SJCRH30 (cell line): Measurements from ENCODE around the gene SLC5A2. TPM values are rescaled to one million over a fixed set of nuclear protein-coding genes. Genes with fewer than 3 reads are reported as not detected.
"Not testable (repeated sequence)": the region's sequence is repeated elsewhere in the genome, so short reads cannot be mapped to it uniquely, and the experiment has no call there.

Experiments used
- DNase-seq, 2 experiments: peaks; one replicate each; pipeline ENCODE4 v3.0.0-alpha.2; 2015 to 2020
- H3K27ac ChIP-seq: fragments of 250-450 bp; sonication (Bioruptor Pico); 2 replicates; pipeline ENCODE4 v1.5.1; 2020; ENCODE audit warnings: mild to moderate bottlenecking, moderate library complexity
- H3K27me3 ChIP-seq: fragments of 250-450 bp; sonication (Bioruptor Pico); 2 replicates; pipeline ENCODE4 v1.5.1; 2020; ENCODE audit warnings: mild to moderate bottlenecking, moderate library complexity
- H3K36me3 ChIP-seq: fragments of 250-450 bp; sonication (Bioruptor Pico); 2 replicates; pipeline ENCODE4 v1.5.1; 2020; ENCODE audit warnings: mild to moderate bottlenecking, moderate library complexity
- H3K4me1 ChIP-seq: fragments of 250-450 bp; sonication (Bioruptor Pico); 2 replicates; pipeline ENCODE4 v1.5.1; 2020; ENCODE audit warnings: mild to moderate bottlenecking, moderate library complexity
- H3K4me3 ChIP-seq: fragments of 250-450 bp; sonication (Bioruptor Pico); 2 replicates; pipeline ENCODE4 v1.5.1; 2020; ENCODE audit warnings: mild to moderate bottlenecking, moderate library complexity
- H3K9me3 ChIP-seq: fragments of 250-450 bp; sonication (Bioruptor Pico); replicated peaks from 2 replicates; pipeline ENCODE4 v1.5.1; 2020; ENCODE audit warnings: mild to moderate bottlenecking, moderate library complexity
- total RNA-seq: library from RNA; depleted of rRNA; stranded (reverse); fragments of >200 nt; shearing (Covaris generic); gene quantifications from 2 replicates; pipeline ENCODE4 v1.2.3, GENCODE V29; 2014

SLC5A2 gene
- total RNA-seq, 1 experiment from 2014 or later: 0.04 TPM

DNA sequence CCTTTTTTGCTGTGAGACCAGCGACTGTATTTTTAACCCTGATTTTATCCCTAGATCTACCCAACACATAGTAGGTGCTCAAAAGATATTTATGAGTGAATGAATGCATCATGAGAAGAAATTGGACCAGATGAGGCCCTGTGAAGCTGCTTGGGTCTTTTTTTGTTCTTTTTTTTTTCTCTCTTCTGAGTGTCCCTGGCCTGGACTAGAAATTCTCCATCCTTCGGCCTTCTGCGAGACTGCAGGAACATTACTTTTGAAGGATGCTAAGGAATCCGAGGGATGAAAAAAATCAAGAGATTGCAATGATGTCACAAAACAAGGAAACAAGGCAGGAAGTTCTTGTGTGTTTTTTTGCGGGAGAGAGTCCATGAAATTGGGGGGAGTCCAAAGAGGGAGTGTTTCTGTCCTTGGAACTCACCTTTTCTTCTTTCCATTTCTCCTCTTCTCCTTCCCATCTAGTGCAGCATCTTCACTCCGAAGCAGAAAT is 25.8 kb downstream of the SLC5A2 start:
- no peak for DNase-seq
- H3K27ac ChIP-seq: peak overlapping the region; percentile 96
- peaks cover 3% of the 10 kb centered on the region; the same call in 1 of the 2 replicates for H3K36me3 ChIP-seq
- no peaks in the 10 kb centered on the region for H3K4me1 ChIP-seq
- H3K27me3 ChIP-seq: no peaks in the 10 kb centered on the region
- peak overlapping the region; percentile 100 for H3K4me3 ChIP-seq
- no peaks in the 10 kb centered on the region for H3K9me3 ChIP-seq

DNA sequence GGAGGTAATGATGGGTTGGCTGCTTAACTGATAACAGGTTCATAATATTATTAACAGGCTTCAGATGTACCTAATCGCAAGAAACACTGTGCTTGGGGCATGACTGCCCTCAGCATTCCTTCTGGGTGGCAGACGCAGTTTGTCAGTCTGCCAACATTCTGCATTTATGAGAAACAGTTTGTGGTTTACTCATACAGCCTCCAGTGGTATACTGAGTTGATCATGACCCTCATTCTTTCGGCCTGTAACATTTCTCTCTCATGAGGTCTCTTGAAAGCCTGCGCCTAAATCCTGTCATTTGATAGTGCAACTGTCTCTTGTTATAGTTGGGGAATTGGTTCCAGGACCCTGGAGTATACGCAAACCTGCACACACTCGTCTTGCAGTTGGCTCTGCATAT is 30.2 kb downstream of the SLC5A2 start:
- no peak overlapping the region for H3K4me3 ChIP-seq
- DNase-seq: peak; percentile 30 to 46
- H3K9me3 ChIP-seq: no peaks in the 10 kb centered on the region
- no peak overlapping the region for H3K27ac ChIP-seq
- H3K27me3 ChIP-seq: no peaks in the 10 kb centered on the region
- H3K36me3 ChIP-seq: 0 out of 2 replicates have a peak, but pooled peaks cover under 1% of the 10 kb centered on the region
- H3K4me1 ChIP-seq: no peaks in the 10 kb centered on the region

DNA sequence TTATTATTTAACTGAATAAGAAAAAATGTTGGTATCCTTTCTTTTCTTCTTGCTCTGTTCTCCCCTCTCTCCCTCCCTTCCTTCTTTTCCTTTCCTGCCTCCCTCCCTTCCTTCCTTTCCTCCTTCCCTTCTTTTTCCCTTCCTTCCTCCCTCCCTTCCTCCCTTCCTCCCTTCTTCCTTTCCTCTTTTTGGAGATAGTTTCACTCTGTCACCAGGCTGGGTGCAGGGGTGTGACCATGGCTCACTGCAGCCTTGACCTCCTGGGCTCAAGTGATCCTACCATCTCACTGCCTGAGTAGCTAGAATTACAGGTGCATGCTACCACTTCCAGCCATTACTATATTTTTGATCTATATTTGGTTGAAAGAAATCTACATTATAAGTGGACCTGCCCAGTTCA is 31.0 kb downstream of the SLC5A2 start:
- Histone ChIP-seq H3K9me3 (no peaks in the 10 kb centered on the region), H3K4me1 (no peaks in the 10 kb centered on the region), H3K27me3 (no peaks in the 10 kb centered on the region), H3K4me3 (no peak overlapping the region), H3K36me3 (no peaks in the 10 kb centered on the region), H3K27ac (no peak overlapping the region)
- DNase-seq: no peak

DNA sequence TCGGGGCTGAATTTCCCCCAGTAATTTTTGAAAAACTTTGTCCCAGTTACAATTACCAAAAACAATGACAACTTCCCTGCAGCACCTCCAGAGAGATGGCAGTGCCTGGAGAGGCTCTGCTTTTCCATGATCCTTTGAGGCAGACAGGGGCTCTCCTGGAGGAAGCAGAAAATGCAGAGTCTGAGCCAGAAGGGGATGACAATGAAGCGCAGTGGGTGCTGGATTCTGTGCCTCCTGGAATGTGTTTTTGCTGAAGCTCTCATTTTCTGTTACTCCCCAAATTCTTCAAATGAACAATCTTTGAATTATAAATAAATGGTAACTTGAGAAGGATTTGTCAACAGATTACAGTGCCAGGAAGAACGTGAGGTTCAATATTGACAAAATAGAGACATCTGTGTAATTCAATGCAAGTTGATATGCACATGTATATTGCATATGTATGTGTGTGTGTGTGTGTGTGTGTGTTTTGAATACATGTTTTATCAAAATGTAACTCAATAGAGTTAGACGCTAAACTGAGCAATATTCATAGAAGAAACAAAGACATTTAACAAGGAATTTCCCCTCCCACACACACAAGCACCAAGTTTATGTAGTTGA is 35.0 kb downstream of the SLC5A2 start:
- Histone ChIP-seq H3K9me3 (no peaks in the 10 kb centered on the region), H3K4me3 (no peak overlapping the region), H3K36me3 (no peaks in the 10 kb centered on the region), H3K27ac (no peak overlapping the region), H3K4me1 (no peaks in the 10 kb centered on the region), H3K27me3 (no peaks in the 10 kb centered on the region)
- no peak for DNase-seq

DNA sequence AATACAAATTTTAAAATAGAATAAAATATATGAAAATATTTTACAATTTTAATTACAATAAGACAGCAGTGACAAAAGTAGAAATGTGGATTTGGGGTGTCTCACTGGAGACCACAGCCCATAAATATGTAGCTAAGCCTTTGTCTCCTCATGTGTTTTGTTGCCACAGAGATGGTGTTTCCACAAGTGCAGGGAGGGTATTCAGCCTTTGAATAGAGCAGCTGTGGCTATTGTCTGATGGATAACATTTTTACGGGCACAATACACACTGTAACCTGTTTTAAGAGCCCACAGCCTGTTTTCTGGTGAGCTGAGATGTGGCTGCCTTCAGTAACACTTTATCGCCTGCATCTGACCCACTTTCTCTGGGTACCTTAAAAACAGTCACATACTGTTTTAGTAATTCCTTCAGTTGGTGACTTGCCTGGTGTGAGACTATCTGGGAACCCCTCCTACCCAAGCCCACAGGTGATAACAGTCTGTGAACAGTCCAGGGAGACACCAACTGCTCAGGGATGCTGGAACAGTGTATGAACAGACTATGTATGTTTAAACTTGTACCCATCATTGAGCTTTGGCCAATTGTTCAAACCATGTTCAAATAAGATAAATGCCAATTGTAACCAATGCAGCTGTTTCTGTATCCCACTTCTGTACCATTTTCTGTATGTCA is 37.0 kb downstream of the SLC5A2 start:
- Histone ChIP-seq H3K4me1 (no peaks in the 10 kb centered on the region), H3K9me3 (no peaks in the 10 kb centered on the region), H3K27me3 (no peaks in the 10 kb centered on the region), H3K4me3 (no peak overlapping the region), H3K36me3 (no peaks in the 10 kb centered on the region), H3K27ac (no peak overlapping the region)
- DNase-seq: no peak

DNA sequence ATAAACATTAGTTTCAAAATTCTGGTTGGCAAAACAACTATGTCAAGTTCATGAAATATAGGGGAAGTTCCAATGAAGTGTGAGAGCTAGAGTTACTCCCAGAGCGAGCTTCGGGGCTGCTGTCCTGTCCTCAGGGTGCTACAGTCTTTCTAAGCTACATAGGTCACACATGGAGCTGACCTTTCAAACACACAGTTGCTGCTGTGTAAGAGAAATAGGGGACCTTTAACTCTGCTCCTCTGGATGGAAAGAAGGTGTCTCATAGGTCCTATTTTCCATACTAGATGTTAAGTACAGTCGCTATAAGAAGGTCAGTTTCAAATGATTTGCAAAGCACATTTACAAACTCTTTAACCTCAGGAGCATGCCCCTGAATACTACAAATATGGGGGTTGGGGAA is 38.4 kb downstream of the SLC5A2 start:
- Histone ChIP-seq H3K36me3 (no peaks in the 10 kb centered on the region), H3K27ac (no peak overlapping the region), H3K4me1 (no peaks in the 10 kb centered on the region), H3K27me3 (no peaks in the 10 kb centered on the region), H3K4me3 (no peak overlapping the region), H3K9me3 (no peaks in the 10 kb centered on the region)
- DNase-seq: no peak

DNA sequence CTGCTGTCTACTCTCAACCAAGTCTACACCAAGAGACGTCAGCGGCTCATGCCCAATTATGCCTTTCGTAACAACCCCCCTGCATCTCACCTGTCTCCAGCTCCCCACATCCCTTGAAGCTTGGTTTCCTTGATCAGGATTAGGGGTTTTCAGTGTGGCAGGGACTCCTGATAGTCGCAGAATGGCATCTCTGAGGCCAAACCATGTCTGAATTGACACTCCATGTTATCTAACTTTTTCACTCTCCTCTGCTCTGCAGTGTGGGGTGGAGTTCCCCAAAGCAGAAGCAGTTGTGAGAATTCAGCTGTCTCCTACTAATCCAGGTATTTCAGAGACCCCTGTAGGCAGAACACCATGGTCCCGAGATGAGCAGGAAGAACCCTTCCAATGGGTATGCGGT is 39.1 kb downstream of the SLC5A2 start:
- DNase-seq: no peak
- Histone ChIP-seq H3K9me3 (no peaks in the 10 kb centered on the region), H3K27me3 (no peaks in the 10 kb centered on the region), H3K27ac (no peak overlapping the region), H3K36me3 (no peaks in the 10 kb centered on the region), H3K4me3 (no peak overlapping the region), H3K4me1 (no peaks in the 10 kb centered on the region)

DNA sequence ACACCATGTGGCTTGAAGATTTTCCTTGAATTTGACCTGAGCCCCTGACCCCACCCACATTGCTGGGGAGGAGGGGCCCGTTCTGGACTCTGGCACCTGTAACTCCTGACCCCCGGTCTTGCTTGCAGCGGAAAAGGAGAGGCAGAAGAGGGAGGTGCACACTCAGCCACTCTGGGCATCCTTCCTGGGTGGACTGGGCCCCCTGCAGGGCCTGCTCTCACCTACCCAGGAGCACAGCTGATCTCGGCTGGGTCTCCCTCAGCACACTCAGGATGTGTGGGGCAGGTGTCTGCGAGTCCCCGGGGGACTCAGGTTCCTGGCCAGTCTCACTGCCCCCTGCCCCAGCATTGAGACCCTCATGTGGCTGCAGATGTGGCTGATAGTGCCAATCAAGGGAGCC is 40.8 kb downstream of the SLC5A2 start:
- H3K9me3 ChIP-seq, H3K4me1 ChIP-seq, H3K36me3 ChIP-seq, DNase-seq, H3K27ac ChIP-seq, H3K27me3 ChIP-seq, H3K4me3 ChIP-seq: not testable (repeated sequence)

DNA sequence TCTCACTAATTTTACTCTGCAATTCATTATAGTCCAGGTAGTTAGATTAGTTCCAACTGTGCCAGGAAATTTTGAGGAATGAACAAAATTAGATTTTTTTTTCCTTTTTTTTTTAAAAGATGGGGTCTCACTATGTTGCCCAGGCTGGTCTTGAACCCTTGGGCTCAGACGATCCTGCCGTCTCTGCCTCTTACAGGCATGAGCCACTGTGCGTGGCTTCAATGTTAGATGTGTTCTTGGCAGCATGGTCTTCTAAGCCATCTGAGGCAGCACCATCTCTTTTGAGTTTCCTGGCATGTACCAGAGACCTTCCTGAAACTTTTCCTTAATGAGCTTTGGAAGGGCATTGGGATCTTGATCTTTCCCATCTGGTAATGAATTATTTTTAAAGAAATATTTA is 42.2 kb downstream of the SLC5A2 start:
- no peaks in the 10 kb centered on the region for H3K36me3 ChIP-seq
- no peak for DNase-seq
- H3K27ac ChIP-seq: no peak overlapping the region
- H3K9me3 ChIP-seq: no peaks in the 10 kb centered on the region
- H3K27me3 ChIP-seq: no peaks in the 10 kb centered on the region
- H3K4me1 ChIP-seq: no peaks in the 10 kb centered on the region
- no peak overlapping the region for H3K4me3 ChIP-seq

DNA sequence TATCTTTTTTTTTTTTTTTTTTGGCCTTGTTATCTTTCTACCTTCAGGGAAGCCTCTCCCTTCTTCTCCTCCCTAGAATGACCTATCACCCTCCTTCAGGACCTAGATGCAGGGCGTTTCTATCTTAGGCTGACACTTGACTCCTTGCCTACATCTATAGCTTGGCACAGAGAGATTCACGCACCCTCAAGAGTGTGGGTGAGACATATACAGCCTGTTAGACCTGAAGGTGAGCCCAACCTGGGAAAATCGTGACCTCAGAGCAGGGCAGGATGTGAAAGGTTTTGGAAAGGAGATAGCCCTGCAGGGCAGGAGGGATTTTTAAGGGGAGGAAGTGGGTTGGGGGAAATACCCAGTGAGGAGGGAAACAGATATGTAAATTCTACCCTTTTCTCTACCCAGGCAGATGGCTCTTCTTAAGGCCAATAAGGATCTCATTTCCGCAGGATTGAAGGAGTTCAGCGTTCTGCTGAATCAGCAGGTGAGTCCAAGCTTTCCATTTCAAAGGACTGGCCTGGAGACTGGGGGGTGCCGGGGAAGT is 44.9 kb downstream of the SLC5A2 start, which contains the start of gene AHSP:
AHSP (plus strand) TSS at position 167 of the 541 bp plus-strand sequence; CDS start at position 407, 240 bp downstream.
- Histone ChIP-seq H3K4me1 (no peaks in the 10 kb centered on the region), H3K36me3 (no peaks in the 10 kb centered on the region), H3K9me3 (no peaks in the 10 kb centered on the region), H3K27me3 (no peaks in the 10 kb centered on the region), H3K27ac (no peak within 1 kb of the TSS), H3K4me3 (no peak within 1 kb of the TSS)
- DNase-seq: no peak

DNA sequence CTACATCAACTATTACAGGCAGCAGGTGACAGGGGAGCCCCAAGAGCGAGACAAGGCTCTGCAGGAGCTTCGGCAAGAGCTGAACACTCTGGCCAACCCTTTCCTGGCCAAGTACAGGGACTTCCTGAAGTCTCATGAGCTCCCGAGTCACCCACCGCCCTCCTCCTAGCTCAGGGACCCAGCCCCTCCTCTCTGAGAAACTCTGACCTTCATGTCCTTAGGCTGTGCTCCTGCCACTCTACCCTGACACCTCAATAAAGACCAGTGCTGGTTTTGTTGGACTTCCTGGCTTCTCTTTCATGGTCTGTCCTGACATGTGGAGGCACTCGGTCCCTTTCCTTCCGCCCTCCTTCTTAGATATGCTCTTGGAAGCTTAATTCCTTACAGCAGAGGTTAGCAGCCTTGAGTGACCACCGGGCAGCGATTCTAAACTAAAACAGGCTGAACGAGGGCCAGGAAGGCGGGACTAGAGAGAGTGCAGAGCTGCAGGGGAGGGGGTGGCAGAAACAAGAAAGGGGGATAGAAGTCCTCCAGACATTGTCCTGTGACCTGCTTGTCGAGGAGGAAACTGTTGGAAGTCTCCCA is 45.7 kb downstream of the SLC5A2 start:
- no peak for DNase-seq
- Histone ChIP-seq H3K27ac (no peak overlapping the region), H3K9me3 (no peaks in the 10 kb centered on the region), H3K27me3 (no peaks in the 10 kb centered on the region), H3K36me3 (no peaks in the 10 kb centered on the region), H3K4me3 (no peak overlapping the region), H3K4me1 (no peaks in the 10 kb centered on the region)

DNA sequence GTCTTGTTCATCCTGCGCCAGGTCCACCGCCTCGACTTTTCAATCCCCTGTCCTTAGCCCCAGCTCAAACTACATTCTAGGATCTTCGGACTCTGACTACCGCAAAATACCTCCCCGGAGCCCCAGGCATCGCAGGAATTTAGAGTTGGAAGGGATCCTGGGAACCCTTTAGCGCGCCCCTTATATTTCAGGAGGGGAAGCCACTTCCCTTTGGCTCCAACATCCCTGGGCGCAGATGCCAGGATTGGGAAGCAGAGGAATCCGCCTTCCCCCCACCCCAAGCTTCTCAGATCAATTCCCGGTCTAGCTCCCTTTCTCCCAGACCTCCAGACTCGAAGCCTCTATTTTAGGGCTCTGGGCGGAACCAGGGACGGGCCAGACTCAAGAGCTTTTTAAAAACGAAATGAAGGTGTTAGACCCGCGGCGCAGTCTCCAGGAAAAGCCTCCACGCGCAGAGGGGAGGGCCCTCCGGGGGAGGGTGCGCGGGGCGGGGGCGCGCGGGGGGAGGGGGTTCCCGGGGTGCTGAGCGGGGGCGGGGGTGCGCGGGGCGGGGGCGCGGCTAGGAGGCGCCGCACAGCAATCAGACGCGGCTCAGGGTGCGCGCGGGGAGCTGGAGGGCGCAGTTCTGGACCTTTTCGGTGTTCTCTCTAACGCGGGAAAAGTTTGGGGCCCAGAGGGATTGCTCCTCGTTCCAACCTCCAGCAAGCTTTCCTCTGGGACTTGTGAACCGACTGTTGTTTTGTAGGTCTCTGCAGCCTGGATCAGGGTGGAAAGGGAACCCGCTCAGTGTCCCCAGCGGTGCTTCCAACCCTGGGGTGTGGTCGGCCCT is 46.4 kb downstream of the SLC5A2 start:
- H3K4me3 ChIP-seq: no peak overlapping the region
- DNase-seq: no peak
- H3K36me3 ChIP-seq: no peaks in the 10 kb centered on the region
- no peaks in the 10 kb centered on the region for H3K9me3 ChIP-seq
- no peak overlapping the region for H3K27ac ChIP-seq
- no peaks in the 10 kb centered on the region for H3K27me3 ChIP-seq
- no peaks in the 10 kb centered on the region for H3K4me1 ChIP-seq

DNA sequence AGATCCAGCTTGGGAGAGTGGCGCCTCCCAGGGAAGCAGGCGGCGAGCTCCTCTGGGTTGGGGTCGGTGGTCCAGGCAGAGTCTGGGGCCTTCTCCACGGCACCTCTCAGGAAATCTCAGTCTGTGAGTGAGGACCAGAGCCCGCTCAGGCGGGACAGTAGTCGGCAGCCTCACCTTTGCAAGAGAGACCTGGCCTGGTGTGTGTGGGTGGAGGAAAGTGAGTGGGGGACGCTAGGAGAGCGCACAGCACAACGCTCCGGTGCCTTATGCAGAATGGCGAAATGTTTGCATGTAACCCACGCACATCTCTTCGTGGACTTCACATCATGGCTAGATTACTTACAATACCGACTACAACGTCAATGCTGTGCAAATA is 47.0 kb downstream of the SLC5A2 start:
- Histone ChIP-seq H3K4me1 (no peaks in the 10 kb centered on the region), H3K27ac (no peak overlapping the region), H3K9me3 (no peaks in the 10 kb centered on the region), H3K27me3 (no peaks in the 10 kb centered on the region), H3K4me3 (no peak overlapping the region), H3K36me3 (no peaks in the 10 kb centered on the region)
- DNase-seq: no peak

DNA sequence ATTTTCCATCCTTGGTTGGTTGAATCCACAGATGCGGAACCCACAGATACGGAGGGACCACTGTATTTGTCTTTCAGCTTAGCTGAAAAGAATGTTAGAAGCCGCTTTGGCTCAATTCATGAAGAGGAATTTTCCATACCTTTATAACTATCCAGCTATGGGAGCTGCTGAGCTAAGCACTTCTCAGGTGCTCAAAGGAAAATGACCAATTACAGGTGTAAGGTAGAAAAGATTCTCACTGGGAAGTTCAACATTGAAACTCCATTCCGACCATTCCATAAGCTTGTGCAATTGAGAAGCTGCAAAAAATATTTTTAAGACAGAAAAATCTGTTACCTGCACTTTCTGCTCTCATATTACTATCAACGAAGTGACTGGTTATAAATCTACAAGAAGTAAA is 47.5 kb downstream of the SLC5A2 start:
- Histone ChIP-seq H3K36me3 (no peaks in the 10 kb centered on the region), H3K9me3 (no peaks in the 10 kb centered on the region), H3K4me1 (no peaks in the 10 kb centered on the region), H3K4me3 (no peak overlapping the region), H3K27ac (no peak overlapping the region), H3K27me3 (no peaks in the 10 kb centered on the region)
- no peak for DNase-seq

DNA sequence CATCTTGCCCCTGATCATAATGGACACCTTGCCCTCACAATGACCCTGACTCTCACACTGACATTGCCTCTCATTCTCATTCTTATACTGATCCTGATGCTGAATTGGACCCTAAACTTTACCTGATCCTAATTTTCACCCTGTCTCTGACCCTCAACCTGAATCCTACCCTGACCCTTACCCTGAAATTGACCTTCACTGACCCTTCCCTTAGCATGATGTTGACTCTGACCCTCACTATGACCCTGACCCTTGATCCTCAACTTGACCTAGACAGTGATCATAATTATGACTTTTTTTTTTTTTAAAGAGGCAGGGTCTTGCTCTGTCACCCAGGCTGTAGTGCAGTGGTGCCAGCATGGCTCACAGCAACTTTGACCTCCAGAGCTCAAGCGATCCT is 48.2 kb downstream of the SLC5A2 start:
- Histone ChIP-seq H3K27ac (no peak overlapping the region), H3K4me3 (no peak overlapping the region), H3K9me3 (no peaks in the 10 kb centered on the region), H3K27me3 (no peaks in the 10 kb centered on the region), H3K4me1 (no peaks in the 10 kb centered on the region), H3K36me3 (no peaks in the 10 kb centered on the region)
- no peak for DNase-seq
